IPS-18c (cell line): ENCODE results near the gene SGK1.
A peak's percentile ranks its signal among the peaks of the same experiment; 100 is the strongest.

ENCODE experiments used
- H3K4me3 ChIP-seq: 2 replicates; pipeline ENCODE4 v1.7.0; 2013; ENCODE audit warnings: low read depth, mild to moderate bottlenecking, low read length, moderate library complexity; ENCODE audit not compliant: insufficient read depth
- H3K9me3 ChIP-seq: one replicate; pipeline ENCODE4 v1.6.1; 2013; ENCODE audit warnings: mild to moderate bottlenecking, low read length, moderate library complexity; ENCODE audit not compliant: control insufficient read depth, insufficient read depth

SGK1 gene

DNA sequence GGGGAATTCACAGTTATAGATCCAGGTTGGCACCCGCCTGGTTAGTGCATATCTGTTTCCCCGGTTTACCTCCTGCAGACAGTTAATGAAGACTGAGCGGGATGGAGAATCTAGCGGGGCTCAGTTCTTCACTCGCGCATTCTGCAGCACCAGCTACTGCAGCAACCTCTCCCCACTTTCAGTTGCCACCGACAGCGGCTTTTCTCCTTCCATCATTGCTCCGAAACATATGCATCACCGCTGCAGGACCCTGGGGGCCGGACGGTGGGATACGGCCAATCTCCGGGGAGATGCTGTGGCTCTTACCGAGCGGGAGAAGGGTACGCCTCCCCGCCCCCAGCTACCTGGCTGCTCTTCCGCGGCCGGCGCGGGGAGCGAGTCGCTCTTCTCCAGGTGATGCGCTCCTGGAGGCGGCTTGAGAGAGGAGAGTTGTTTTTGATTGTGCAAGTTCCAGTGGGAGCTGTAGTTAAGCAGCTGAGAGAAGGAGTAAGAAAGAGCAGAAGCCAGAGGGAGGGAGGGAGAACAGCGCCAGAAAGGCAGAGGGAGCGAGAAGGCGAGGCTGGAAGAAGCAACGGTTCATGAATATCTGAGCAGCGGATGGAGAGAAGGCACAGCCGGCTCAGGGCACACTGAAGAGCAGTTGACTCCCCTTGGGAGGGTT is at the start of gene SGK1:
TSS of gene SGK1 (minus strand) at position 642 of the 661 bp plus-strand sequence. CDS start 652 bp downstream, outside the sequence.
- Histone ChIP-seq H3K4me3 (peak within 1 kb of the TSS; percentile 62; the same call in 1 of the 2 replicates), H3K9me3 (no peaks in the 10 kb centered on the region)

DNA sequence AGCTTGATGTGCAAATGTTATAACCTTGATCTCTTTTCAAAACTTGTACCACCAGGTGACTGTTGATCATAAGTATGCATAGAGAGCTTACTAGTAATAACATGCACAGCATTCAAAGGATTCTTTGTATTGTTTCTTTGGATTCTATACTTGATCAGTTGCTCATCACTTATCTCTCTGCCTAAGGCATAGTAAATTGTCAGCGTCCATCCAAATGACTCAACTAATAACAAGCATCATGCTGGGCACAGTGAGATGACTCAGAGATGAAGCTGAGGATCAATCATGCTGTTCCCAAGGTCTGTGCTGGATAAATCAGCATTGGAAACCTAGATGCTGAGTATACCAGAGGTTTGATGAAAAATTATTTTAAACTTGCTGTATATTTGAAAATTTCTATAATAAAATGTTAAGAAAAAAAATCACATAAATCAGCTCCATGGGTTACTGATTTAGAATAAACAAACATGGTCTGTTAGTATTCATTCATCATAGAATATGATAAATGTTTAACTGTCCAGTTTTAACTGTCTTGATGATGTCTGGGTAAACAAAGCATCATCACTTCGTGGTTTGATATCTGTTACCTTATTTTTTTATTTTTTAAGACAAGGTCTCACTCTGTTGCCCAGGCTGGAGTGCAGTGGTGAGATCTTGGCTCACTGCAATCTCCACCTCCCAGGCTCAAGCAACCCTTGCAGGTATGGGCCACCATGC is 45.6 kb upstream of the SGK1 start:
- H3K4me3 ChIP-seq: no peak overlapping the region

DNA sequence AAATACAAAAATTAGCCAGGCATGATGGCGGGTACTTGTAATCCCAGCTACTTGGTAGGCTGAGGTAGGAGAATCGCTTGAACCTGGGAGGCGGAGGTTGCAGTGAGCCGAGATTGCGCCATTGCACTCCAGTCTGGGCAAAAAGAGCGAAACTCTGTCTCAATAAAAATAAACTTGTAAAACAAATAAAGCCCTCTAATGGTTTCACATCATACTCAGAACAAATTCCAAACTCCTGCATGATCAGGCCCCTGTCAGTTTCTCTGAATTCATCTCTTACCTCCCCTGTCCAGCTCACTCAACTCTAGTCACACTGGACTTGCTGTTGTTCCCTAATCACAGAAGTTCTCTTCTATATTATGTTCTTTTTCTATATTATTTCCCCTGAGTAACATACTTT is 43.1 kb upstream of the SGK1 start:
- peaks cover 2% of the 10 kb centered on the region for H3K9me3 ChIP-seq

More for the DNA sequence above, 45.6 kb upstream of the SGK1 start:
- H3K9me3 ChIP-seq: peaks cover under 1% of the 10 kb centered on the region

DNA sequence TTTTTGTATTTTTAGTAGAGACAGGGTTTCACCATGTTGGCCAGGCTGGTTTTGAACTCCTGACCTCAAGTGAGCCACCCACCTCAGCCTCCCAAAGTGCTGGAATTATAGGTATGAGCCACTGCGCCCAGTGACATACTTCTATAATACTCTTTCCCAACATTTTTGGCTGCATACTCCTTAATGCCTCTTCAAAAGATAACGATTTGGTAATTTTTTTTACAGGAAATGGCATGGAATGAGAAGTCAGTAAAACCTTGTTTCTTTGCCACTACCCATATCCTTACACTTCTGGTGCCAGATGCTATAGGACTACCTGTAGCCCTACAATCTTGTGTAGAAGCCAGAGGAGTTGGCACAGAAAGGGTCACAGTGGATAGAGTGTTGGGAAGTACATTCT is 41.4 kb upstream of the SGK1 start:
- no peak overlapping the region for H3K4me3 ChIP-seq
- peaks cover 2% of the 10 kb centered on the region for H3K9me3 ChIP-seq

More for the DNA sequence above, 43.1 kb upstream of the SGK1 start:
- no peak overlapping the region for H3K4me3 ChIP-seq

DNA sequence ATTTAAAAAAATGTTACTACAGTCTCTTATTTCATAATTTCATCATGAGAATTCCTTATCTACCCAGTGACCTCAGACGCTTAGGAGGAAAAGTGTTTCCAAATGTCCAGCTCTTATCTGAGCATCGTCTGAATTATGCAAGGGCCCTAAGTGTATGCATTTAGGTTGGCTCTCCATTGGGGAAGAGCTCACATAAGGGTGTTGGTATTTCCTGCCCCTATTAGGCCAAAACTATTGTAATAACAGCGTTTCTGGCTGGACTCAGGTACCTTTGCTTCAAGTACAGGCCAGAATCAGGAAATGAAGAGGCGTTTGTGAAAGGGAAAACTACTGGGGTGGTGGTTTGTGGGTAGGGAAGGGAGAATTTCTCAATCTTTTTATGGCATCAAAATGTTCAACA is 40.4 kb upstream of the SGK1 start:
- H3K9me3 ChIP-seq: peaks cover 2% of the 10 kb centered on the region
- H3K4me3 ChIP-seq: no peak overlapping the region

DNA sequence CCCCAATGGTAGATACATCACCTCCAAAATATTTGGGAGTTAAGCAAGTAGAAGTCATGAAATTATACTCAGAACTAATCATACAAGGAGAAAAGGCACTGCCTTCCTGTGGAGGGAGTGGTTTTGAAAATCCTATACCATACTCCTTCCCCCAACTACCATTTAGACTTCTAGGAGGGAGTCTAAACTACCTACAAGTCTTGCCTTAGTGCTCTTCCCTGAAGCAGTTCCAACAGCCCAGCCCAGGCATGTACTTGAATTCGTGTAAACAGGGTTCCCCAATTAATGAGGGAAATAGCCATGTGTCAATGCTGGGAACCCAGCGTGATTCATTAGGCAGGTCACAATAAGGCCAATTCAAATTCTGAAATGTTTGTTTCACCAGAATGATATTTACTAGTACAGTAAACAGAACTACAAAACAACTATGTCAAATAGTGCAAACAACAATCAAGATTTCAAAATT is 39.1 kb upstream of the SGK1 start:
- peaks cover 2% of the 10 kb centered on the region for H3K9me3 ChIP-seq
- no peak overlapping the region for H3K4me3 ChIP-seq

DNA sequence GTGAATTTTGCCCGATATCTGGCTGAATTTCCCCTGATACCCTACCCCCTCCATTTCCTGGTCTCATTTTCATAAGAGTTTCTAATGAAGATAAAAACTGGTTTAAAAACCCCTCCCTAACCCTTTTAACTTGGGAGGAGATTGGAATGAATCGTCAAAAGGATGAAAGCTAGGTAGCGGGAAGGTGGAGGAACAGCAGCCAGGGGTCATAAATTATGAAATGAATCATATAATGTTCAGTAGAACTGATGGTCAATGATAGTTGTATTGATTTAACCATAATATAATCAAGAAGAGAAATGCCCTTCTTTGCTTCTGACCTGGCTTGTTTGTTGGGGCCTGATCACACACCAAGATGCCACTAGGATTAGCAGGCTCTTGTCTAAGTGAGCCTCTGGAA is 38.5 kb upstream of the SGK1 start:
- Histone ChIP-seq H3K9me3 (peaks cover 2% of the 10 kb centered on the region), H3K4me3 (no peak overlapping the region)

DNA sequence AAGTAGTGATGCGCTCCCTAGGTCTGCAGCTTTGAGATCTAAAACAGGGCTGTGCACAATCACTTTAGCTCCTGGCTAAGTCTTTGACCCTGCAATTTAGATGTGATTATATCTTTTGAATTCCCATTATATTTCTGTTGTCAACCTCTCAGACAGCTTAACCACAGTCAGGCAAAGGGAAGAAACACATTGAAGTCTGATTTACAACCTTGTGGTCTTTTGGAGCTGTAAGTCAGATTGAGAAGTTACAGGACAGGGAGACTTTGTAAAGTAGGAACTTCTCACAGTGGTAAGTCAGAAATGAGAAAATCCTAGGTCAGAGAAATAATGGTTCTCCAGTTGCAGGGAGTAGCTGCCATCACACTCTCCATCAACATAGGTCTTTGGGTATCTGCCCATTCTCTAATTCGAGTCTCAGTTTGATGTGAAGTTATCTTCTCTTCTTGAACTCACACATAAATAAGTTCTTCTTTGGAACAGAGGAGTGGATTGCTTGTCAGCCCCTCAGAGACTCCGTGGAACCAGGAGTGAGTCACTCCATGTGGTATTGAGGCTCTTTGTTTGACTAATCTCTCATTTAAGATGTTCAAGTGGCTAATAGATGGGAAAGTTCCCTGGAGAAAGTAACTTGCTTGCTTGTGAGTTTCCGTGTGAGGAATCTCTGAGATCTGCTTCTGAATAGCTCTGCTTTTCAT is 35.0 kb upstream of the SGK1 start:
- no peaks in the 10 kb centered on the region for H3K9me3 ChIP-seq
- H3K4me3 ChIP-seq: no peak overlapping the region

DNA sequence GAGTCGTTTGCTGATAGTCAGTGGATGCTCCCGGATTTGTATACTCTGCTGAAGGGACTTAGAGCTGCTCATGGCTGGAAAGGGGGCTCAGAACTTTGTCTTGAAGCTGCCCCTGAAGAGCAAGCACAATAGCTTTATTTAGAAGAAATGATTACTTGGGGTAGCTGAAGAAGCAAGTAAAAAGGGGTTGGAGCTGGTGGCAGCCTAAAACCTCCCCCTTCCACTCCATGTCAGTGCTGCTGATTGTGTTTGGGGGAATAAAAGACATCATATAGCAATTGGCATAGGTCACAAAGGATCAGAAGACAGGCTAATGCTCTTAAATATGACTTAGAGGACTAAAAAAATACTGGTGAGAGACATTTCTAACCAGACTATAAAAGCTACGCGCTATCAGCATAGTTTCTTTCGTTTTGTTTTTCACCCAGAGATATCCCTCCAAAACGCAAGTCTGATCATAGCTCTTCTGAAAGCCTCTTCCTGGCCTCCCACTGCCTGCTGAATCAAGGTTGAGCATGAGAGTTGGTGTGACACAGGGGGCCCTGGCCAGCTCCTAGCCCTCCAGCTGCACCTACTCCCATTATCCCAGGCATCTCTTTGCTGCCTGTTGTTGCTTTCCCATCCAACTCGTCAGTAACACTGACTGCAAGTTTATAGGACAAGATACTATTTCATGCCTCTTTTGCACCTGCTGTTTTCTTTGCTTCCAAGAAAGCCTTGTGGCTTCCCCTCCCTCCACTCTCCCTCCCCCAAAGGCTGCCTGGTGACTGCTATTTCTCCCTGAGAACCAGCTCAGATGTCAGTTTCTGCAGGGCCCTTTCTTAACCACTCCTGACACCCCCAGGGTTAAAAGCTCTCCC is 33.9 kb upstream of the SGK1 start:
- H3K4me3 ChIP-seq: no peak overlapping the region
- H3K9me3 ChIP-seq: no peaks in the 10 kb centered on the region

DNA sequence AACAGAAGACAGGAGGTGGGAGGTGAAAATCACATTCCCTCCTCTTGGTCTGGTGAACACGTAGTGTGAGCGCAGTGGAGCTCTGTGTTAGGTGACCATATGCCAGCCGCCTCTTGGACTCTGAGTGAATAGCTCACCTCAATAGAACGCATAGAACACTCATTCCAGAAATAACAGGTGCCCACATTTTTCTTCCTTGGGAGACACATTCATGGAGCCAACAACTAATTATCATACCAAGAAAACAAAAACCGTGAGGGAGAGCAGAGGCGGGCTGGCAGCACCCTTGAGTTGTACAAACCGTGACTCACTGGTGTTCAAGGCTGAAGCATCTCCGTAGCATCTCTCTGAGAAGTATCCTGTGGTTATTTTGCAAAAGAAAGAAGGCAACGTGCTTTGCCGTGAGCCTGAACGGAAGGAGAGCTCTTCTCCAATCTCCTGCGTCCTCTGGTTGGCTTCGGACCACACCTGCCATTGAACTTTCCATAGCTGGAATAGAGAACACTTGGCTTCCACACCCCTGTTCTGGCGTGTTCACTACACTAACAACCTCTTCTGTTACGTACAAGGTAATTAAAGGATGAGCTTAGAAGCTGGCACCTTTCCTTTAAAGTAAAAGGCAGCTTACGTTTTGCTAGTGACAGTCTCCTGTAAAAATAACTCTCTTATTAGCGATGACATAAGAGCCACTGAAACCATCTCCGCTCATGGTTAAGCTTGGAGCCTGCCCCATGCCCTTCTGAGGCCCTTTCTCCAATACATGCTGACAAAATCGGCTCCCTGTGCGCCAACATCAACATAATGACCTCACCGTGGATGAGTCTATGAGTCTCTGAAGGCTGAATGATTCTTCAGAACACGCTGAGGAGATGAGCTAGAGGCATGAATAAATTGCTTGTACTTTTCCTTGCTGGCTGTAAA is 30.2 kb upstream of the SGK1 start:
- Histone ChIP-seq H3K4me3 (no peak overlapping the region), H3K9me3 (no peaks in the 10 kb centered on the region)

DNA sequence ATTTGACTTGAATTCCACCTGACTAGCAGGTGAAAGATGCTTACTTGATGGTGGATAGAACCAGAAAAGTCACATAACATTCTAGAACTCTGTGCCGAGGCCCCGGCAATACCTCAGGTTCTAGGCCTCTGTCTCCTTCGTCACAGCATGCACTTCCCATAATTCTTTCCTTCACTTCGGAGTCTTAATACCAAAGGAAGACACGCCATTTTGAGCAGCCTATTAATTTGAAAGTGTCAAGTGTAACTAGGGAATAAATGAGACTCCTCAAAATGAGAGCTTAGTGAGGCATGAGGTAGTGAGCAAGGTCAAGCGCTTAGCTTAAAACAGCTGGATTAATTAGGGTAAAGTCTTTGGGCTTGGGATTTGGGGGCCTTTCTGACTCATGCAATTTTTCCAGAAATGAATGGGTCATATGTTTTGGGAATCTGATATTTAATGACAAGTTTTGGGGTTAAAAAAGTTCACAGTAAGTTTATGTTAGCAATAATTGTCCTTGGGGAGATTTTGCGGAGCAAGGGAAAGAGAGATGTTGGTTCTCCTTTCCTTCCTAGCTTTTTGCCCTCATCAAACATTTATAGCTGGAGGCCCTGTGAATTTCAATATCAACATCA is 29.1 kb upstream of the SGK1 start:
- no peaks in the 10 kb centered on the region for H3K9me3 ChIP-seq
- no peak overlapping the region for H3K4me3 ChIP-seq

DNA sequence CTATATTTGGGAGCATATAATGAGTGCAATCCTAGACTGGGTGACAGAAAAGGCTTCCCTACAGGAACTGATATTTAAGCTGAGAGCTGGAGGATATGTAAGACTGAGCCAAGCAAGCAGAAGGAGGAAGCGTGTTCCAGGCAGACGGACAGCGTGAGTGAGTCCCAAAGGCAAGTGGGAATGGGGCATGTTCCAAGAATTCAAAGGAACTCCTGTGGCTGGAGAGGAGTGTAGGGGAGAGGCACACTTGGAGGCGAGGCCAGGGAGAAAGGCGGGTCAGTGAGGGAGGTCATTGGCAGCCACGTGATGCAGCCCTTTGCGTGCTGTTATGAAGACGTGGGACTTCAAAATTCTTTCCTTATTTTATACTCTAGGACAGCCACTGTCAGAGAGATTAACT is 27.9 kb upstream of the SGK1 start:
- Histone ChIP-seq H3K9me3 (no peaks in the 10 kb centered on the region), H3K4me3 (no peak overlapping the region)

DNA sequence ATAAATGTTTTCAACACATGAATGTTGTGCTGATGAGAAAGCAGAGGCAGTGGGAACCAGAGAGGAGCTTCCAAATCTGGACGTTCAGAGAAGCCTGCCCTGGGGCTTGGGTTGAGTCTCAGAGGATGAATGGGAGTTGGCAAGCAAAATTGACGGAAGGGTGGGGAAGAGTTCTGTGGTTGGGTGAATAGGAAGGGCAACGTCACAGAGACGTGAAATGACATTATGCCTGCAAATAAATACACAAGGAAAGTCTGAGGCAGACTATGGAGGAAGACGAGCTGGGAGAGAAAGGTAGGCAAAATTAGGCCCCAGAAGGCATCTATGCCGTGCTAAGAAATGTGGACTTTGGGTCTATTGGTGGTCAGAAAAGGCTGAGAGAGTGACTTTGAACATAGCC is 25.2 kb upstream of the SGK1 start:
- H3K4me3 ChIP-seq: no peak overlapping the region

DNA sequence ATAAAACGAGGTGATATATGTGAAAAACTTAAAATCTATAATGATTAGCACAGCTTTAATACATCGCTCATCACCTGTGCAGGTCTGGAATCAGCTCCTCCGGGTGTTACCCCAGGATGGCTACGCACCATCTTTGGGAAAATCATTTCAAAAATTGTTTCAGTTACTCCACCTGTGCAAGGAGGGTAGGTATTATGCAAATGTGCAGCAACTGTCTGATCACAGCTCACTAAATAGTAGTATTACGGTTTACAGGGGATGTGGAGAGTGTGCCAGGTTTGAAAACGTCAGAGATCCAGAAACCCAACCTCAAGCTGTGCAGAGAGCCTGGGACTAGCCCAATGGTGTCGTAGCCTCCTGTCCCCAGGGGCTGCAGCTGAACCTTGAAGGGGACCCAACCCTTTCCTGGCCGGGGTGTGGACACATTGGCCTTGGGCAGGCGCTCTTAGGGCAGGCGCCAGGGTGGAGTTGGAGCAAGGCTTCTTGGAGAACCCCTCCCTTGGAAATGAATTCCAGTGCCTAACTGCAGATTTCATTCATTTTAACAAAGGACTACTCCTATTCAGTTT is 24.2 kb upstream of the SGK1 start:
- no peaks in the 10 kb centered on the region for H3K9me3 ChIP-seq
- no peak overlapping the region for H3K4me3 ChIP-seq

More for the DNA sequence above, 25.2 kb upstream of the SGK1 start:
- H3K9me3 ChIP-seq: no peaks in the 10 kb centered on the region

DNA sequence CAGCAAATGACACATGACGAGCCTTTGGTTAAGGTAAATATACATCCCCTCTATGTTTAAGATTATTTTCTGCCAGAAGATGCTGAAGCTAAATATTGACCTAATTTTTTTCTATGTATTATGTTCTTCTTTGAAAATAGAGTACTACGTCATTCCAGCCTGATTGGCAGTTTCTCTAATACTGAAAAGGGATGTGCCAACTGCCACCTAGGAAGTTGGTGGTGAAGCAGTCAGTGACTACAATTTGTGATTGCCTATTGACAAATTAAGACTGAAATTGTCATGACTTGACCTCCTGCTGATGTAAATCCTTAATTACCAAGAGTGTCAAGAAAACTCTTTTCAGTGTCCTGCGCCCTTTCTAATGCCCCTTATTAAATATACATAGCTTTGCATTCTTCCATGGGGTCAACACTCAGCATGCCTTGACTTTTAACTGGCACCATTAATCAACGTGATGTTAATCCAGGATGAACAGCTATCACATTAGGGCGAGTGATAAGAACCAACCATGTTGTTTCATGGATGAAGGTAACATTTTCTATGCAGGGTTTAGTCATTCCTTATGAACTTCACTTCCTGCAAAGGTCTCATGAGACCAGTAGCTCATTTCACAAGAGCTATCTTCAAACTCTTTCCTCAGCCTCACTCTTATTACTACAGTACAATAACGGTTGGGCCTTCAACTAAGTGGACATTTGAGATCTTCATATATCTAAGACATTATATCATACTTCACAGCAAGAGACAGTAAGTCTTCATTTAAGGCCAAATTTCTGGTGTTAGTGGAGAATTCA is 22.5 kb upstream of the SGK1 start:
- no peak overlapping the region for H3K4me3 ChIP-seq
- no peaks in the 10 kb centered on the region for H3K9me3 ChIP-seq
